Progenitor cell of endocrine pancreas (in vitro differentiated cells): ENCODE data around the gene LDLRAP1. TPM values are rescaled to one million over a fixed set of nuclear protein-coding genes. Genes with fewer than 3 reads are reported as not detected.
A peak's percentile ranks its signal among the peaks of the same experiment; 100 is the strongest.
"Not testable (repeated sequence)": the region's sequence is repeated elsewhere in the genome, so short reads cannot be mapped to it uniquely, and the experiment has no call there.

Experiments used
- DNase-seq: peaks from one replicate; pipeline ENCODE4 v3.0.0; 2021; ENCODE audit warnings: low spot score; ENCODE audit not compliant: unreplicated experiment
- H3K27ac Mint-ChIP-seq: 2 replicates; pipeline ENCODE4 v1.8.0; 2021; ENCODE audit warnings: mild to moderate bottlenecking, moderate library complexity, mixed read lengths
- H3K27me3 Mint-ChIP-seq: 2 replicates; pipeline ENCODE4 v1.8.0; 2021; ENCODE audit warnings: mixed read lengths
- H3K36me3 Mint-ChIP-seq: 2 replicates; pipeline ENCODE4 v1.8.0; 2022; ENCODE audit warnings: mixed read lengths; ENCODE audit not compliant: insufficient read depth
- H3K4me1 Mint-ChIP-seq: 2 replicates; pipeline ENCODE4 v1.8.0; 2021; ENCODE audit warnings: low read depth, mixed read lengths
- H3K4me3 Mint-ChIP-seq: 2 replicates; pipeline ENCODE4 v1.8.0; 2021; ENCODE audit warnings: low read depth, mild to moderate bottlenecking, moderate library complexity, mixed read lengths
- H3K9me3 Mint-ChIP-seq: 2 replicates; pipeline ENCODE4 v1.8.0; 2021; ENCODE audit warnings: low read depth, mixed read lengths
- CTCF ChIP-seq: fragments of 200-600 bp; sonication (generic); IDR thresholded peaks from one replicate; pipeline ENCODE4 v1.5.0; 2021; ENCODE audit warnings: antibody characterized with exemption, mild to moderate bottlenecking; ENCODE audit not compliant: unreplicated experiment
- total RNA-seq: library from RNA; stranded (reverse); gene quantifications from 2 replicates; pipeline ENCODE4 v1.2.1, GENCODE V29; 2021

LDLRAP1 gene
- total RNA-seq, 1 donor from 2014 or later: 12.7 TPM

DNA sequence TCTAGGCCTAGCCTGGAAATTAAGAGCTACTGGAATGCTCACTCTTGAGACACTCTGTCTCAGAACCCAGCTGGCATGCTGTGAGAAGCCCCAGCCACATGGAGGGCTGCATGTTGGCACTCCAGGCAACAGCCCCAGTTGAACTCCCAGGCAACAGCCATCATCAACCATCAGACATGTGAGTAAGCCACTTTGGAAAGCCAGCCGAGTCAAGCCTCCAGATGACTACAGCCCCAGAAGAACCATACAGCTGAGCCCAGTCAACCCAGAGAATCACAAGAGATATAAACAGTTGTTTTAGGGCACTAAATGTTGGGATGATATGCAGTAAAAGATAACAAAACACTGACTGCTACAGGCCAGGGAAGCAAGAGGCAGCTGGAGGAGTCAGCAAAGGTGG, 55.5 kb downstream of the LDLRAP1 start:
- no peak for TF ChIP-seq CTCF
- Mint-ChIP-seq H3K27me3 (peaks cover 11% of the 10 kb centered on the region), H3K9me3 (no peaks in the 10 kb centered on the region), H3K36me3 (no peaks in the 10 kb centered on the region), H3K4me1 (no peaks in the 10 kb centered on the region), H3K4me3 (no peak overlapping the region), H3K27ac (no peak overlapping the region)
- no peak for DNase-seq

GRCh38 chr1:25599969-25600610, 56.7 kb downstream of the LDLRAP1 start:
- Mint-ChIP-seq H3K36me3 (no peaks in the 10 kb centered on the region), H3K4me1 (no peaks in the 10 kb centered on the region), H3K27ac (no peak overlapping the region), H3K4me3 (no peak overlapping the region), H3K9me3 (no peaks in the 10 kb centered on the region), H3K27me3 (peaks cover 8% of the 10 kb centered on the region)
- no peak for DNase-seq
- no peak for TF ChIP-seq CTCF

DNA sequence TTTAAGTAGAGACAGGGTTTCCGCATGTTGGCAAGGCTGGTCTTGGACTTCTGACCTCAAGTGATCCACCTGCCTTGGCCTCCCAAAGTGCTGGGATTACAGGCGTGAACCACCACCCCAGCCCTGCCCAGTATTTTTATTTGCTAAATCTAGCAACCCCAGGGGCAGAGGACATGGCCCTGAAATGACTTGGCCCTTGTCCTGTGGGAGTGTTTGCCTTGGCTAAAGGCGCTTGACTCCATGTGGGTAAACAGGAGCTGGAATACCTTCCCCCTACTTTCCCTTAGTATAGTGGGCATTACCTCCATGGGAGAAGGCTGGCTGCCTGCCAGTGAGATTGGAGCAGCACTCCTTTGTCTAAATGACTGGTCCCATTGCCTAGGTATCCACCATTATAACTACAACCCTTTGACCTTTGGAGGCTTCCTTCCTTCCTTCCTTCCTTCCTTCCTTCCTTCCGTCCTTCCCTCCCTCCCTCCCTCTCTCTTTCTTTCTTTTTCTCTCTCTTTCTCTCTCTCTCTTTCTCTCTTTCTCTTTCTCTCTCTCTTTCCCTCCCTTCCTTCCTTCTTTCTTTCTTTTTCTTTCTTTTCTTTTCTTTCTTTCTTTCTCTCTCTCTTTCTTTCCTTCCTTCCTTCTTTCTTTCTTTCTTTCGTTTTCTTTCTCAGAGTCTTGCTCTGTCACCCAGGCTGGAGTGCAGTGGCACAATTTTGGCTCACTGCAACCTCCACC, 57.7 kb downstream of the LDLRAP1 start:
- DNase-seq, H3K27ac Mint-ChIP-seq, H3K4me3 Mint-ChIP-seq, H3K36me3 Mint-ChIP-seq, H3K9me3 Mint-ChIP-seq, H3K4me1 Mint-ChIP-seq: not testable (repeated sequence)
- peaks cover 14% of the 10 kb centered on the region for H3K27me3 Mint-ChIP-seq

GRCh38 chr1:25603779-25604538, 60.6 kb downstream of the LDLRAP1 start:
- H3K9me3 Mint-ChIP-seq, DNase-seq, H3K4me1 Mint-ChIP-seq, H3K27ac Mint-ChIP-seq, H3K36me3 Mint-ChIP-seq, H3K4me3 Mint-ChIP-seq: not testable (repeated sequence)
- peaks cover 23% of the 10 kb centered on the region for H3K27me3 Mint-ChIP-seq

- H3K4me1 Mint-ChIP-seq: no peaks in the 10 kb centered on the region
- no peak overlapping the region for H3K4me3 Mint-ChIP-seq
- no peak overlapping the region for H3K27ac Mint-ChIP-seq
- no peak for TF ChIP-seq CTCF
- H3K9me3 Mint-ChIP-seq: no peaks in the 10 kb centered on the region
- peaks cover 52% of the 10 kb centered on the region for H3K27me3 Mint-ChIP-seq
- no peaks in the 10 kb centered on the region for H3K36me3 Mint-ChIP-seq
- DNase-seq: no peak
Measured at GRCh38 chr1:25607123-25607522, 63.7 kb downstream of the LDLRAP1 start.

- Mint-ChIP-seq H3K9me3 (no peaks in the 10 kb centered on the region), H3K36me3 (no peaks in the 10 kb centered on the region), H3K4me1 (no peaks in the 10 kb centered on the region), H3K27ac (no peak overlapping the region), H3K27me3 (peaks cover 63% of the 10 kb centered on the region), H3K4me3 (no peak overlapping the region)
- peak; percentile 65 for TF ChIP-seq CTCF
- DNase-seq: peak; percentile 63
Measured at GRCh38 chr1:25608488-25609178, 65.2 kb downstream of the LDLRAP1 start.
